Type B pancreatic cell (in vitro differentiated cells): ENCODE measurements around the gene RNF5. TPM values are rescaled to one million over a fixed set of nuclear protein-coding genes. Genes with fewer than 3 reads are reported as not detected.

Experiments used
- DNase-seq: peaks from one replicate; pipeline ENCODE4 v3.0.0; 2021; ENCODE audit warnings: mixed read lengths; ENCODE audit not compliant: unreplicated experiment; ENCODE audit errors: extremely low spot score
- H3K27ac Mint-ChIP-seq: 2 replicates; pipeline ENCODE4 v1.8.0; 2021; ENCODE audit warnings: mild to moderate bottlenecking, mixed read lengths
- H3K27me3 Mint-ChIP-seq: 2 replicates; pipeline ENCODE4 v1.8.0; 2021; ENCODE audit warnings: mixed read lengths
- H3K36me3 Mint-ChIP-seq: 2 replicates; pipeline ENCODE4 v1.8.0; 2021; ENCODE audit warnings: mixed read lengths
- H3K4me1 Mint-ChIP-seq: one replicate; pipeline ENCODE4 v1.8.0; 2021; ENCODE audit warnings: mixed read lengths; ENCODE audit not compliant: unreplicated experiment
- H3K4me3 Mint-ChIP-seq: 2 replicates; pipeline ENCODE4 v1.8.0; 2021; ENCODE audit warnings: mild to moderate bottlenecking, mixed read lengths
- H3K9me3 Mint-ChIP-seq: 2 replicates; pipeline ENCODE4 v1.8.0; 2021; ENCODE audit warnings: mixed read lengths
- total RNA-seq: library from RNA; stranded (reverse); gene quantifications from 2 replicates; pipeline ENCODE4 v1.2.1, GENCODE V29; 2021; ENCODE audit warnings: low replicate concordance
- TF ChIP-seq, protein P1 (sequence below): fragments of 200-600 bp; sonication (generic); conservative IDR thresholded peaks from 2 replicates; pipeline ENCODE4 v1.5.0; 2021; ENCODE audit warnings: antibody characterized with exemption, mild to moderate bottlenecking

Gene RNF5
- total RNA-seq, 1 donor from 2014 or later: 69.2 TPM

- Mint-ChIP-seq H3K27me3 (peaks cover 29% of the 10 kb centered on the region), H3K9me3 (no peaks in the 10 kb centered on the region), H3K4me3 (no peak overlapping the region), H3K27ac (no peak overlapping the region), H3K4me1 (no peaks in the 10 kb centered on the region), H3K36me3 (no peaks in the 10 kb centered on the region)
- TF ChIP-seq, protein P1, sequence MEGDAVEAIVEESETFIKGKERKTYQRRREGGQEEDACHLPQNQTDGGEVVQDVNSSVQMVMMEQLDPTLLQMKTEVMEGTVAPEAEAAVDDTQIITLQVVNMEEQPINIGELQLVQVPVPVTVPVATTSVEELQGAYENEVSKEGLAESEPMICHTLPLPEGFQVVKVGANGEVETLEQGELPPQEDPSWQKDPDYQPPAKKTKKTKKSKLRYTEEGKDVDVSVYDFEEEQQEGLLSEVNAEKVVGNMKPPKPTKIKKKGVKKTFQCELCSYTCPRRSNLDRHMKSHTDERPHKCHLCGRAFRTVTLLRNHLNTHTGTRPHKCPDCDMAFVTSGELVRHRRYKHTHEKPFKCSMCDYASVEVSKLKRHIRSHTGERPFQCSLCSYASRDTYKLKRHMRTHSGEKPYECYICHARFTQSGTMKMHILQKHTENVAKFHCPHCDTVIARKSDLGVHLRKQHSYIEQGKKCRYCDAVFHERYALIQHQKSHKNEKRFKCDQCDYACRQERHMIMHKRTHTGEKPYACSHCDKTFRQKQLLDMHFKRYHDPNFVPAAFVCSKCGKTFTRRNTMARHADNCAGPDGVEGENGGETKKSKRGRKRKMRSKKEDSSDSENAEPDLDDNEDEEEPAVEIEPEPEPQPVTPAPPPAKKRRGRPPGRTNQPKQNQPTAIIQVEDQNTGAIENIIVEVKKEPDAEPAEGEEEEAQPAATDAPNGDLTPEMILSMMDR: no peak
- DNase-seq: no peak
Measured at GRCh38 chr6:32216998-32217397, 38.8 kb downstream of the RNF5 start.

GRCh38 chr6:32218167-32218566, 40.0 kb downstream of the RNF5 start:
- no peak for DNase-seq
- H3K36me3 Mint-ChIP-seq: no peaks in the 10 kb centered on the region
- H3K9me3 Mint-ChIP-seq: no peaks in the 10 kb centered on the region
- peaks cover 29% of the 10 kb centered on the region for H3K27me3 Mint-ChIP-seq
- TF ChIP-seq, protein P1: no peak
- no peak overlapping the region for H3K27ac Mint-ChIP-seq
- H3K4me1 Mint-ChIP-seq: no peaks in the 10 kb centered on the region
- H3K4me3 Mint-ChIP-seq: no peak overlapping the region

GRCh38 chr6:32220021-32220420, 41.8 kb downstream of the RNF5 start:
- TF ChIP-seq, protein P1: no peak
- Mint-ChIP-seq H3K4me3 (no peak overlapping the region), H3K27me3 (peaks cover 30% of the 10 kb centered on the region), H3K4me1 (no peaks in the 10 kb centered on the region), H3K36me3 (no peaks in the 10 kb centered on the region), H3K9me3 (no peaks in the 10 kb centered on the region), H3K27ac (no peak overlapping the region)
- DNase-seq: no peak

GRCh38 chr6:32222333-32223230, 44.4 kb downstream of the RNF5 start:
- no peaks in the 10 kb centered on the region for H3K9me3 Mint-ChIP-seq
- H3K4me3 Mint-ChIP-seq: no peak overlapping the region
- DNase-seq: no peak
- TF ChIP-seq, protein P1: no peak
- no peaks in the 10 kb centered on the region for H3K36me3 Mint-ChIP-seq
- H3K4me1 Mint-ChIP-seq: no peaks in the 10 kb centered on the region
- H3K27ac Mint-ChIP-seq: no peak overlapping the region
- peaks cover 19% of the 10 kb centered on the region for H3K27me3 Mint-ChIP-seq

GRCh38 chr6:32223258-32224235, 45.3 kb downstream of the RNF5 start, which contains the start of gene NOTCH4:
NOTCH4 (minus strand) TSS chr6:32224067; CDS start chr6:32223928, 139 bp downstream.
- Mint-ChIP-seq H3K4me3 (no peak within 1 kb of the TSS), H3K9me3 (no peaks in the 10 kb centered on the region), H3K4me1 (no peaks in the 10 kb centered on the region), H3K27me3 (peaks cover 17% of the 10 kb centered on the region), H3K27ac (no peak within 1 kb of the TSS), H3K36me3 (no peaks in the 10 kb centered on the region)
- TF ChIP-seq, protein P1: no peak
- DNase-seq: no peak
